Endodermal cell (in vitro differentiated cells): ENCODE results near the gene FXN. TPM values are rescaled to one million over a fixed set of nuclear protein-coding genes. Genes with fewer than 3 reads are reported as not detected.
A peak's percentile ranks its signal among the peaks of the same experiment; 100 is the strongest.

Source experiments
- DNase-seq: peaks from one replicate; pipeline ENCODE4 v3.0.0-alpha.2; 2017
- H3K27ac ChIP-seq: 2 replicates; pipeline ENCODE4 v1.5.1; 2013; ENCODE audit warnings: mild to moderate bottlenecking, low read depth, low read length, moderate library complexity
- H3K27me3 ChIP-seq: 2 replicates; pipeline ENCODE4 v1.6.1; 2013; ENCODE audit warnings: mild to moderate bottlenecking, low read length, moderate library complexity; ENCODE audit not compliant: insufficient read depth, control insufficient read depth, poor library complexity, severe bottlenecking
- H3K36me3 ChIP-seq: 2 replicates; pipeline ENCODE4 v1.7.0; 2013; ENCODE audit warnings: mild to moderate bottlenecking, low read length, moderate library complexity; ENCODE audit not compliant: control insufficient read depth, insufficient read depth
- H3K4me1 ChIP-seq: one replicate; pipeline ENCODE4 v1.7.0; 2013; ENCODE audit warnings: low read length; ENCODE audit not compliant: control insufficient read depth, insufficient read depth
- H3K4me3 ChIP-seq: 2 replicates; pipeline ENCODE4 v1.5.1; 2013; ENCODE audit warnings: mild to moderate bottlenecking, low read length, moderate library complexity
- H3K9ac ChIP-seq: 2 replicates; pipeline ENCODE4 v1.6.1; 2013; ENCODE audit warnings: mild to moderate bottlenecking, low read length, moderate library complexity; ENCODE audit not compliant: poor library complexity, severe bottlenecking; ENCODE audit errors: extremely low read depth
- H3K9me3 ChIP-seq: 2 replicates; pipeline ENCODE4 v1.6.1; 2013; ENCODE audit warnings: mild to moderate bottlenecking, low read length, moderate library complexity; ENCODE audit not compliant: control insufficient read depth
- H3K27ac Mint-ChIP-seq: 2 replicates; pipeline ENCODE4 v1.8.0; 2020; ENCODE audit warnings: mixed read lengths
- H3K27me3 Mint-ChIP-seq: 2 replicates; pipeline ENCODE4 v1.8.0; 2021; ENCODE audit warnings: mild to moderate bottlenecking, mixed read lengths; ENCODE audit not compliant: insufficient read depth
- H3K36me3 Mint-ChIP-seq: 2 replicates; pipeline ENCODE4 v1.8.0; 2020; ENCODE audit warnings: low read depth, mixed read lengths
- H3K4me1 Mint-ChIP-seq: 2 replicates; pipeline ENCODE4 v1.8.0; 2020; ENCODE audit warnings: mixed read lengths
- H3K4me3 Mint-ChIP-seq: 2 replicates; pipeline ENCODE4 v1.8.0; 2020; ENCODE audit warnings: mild to moderate bottlenecking, moderate library complexity, mixed read lengths
- H3K9me3 Mint-ChIP-seq: 2 replicates; pipeline ENCODE4 v1.8.0; 2020; ENCODE audit warnings: mild to moderate bottlenecking, mixed read lengths
- WGBS, 2 experiments: methylation state at CpG; one replicate each; pipeline versions ENCODE4 v1.1.5 to v1.1.7; 2013; ENCODE audit warnings: missing lambda C conversion rate in 2 of 2, mixed read lengths in 1 of 2; ENCODE audit not compliant: insufficient coverage in 1 of 2, insufficient read length in 1 of 2; 5-methylcytosine and 5-hydroxymethylcytosine counted together
- total RNA-seq, 2 donors: library from RNA; stranded (reverse); fragmentation: NEBNext Ultra II Directional in 1 of 2; extraction: Animal tissue kit (Norgen Biotek cat#: 25700) in 1 of 2; gene quantifications; 2 replicates in 1 of 2; 3 replicates in 1 of 2; pipeline ENCODE4 v1.2.1, GENCODE V29; 2021
- TF ChIP-seq, protein P1 (sequence below): fragments of 200-600 bp; sonication (generic); conservative IDR thresholded peaks from 2 replicates; pipeline ENCODE4 v1.5.0; 2021; ENCODE audit warnings: antibody characterized with exemption, mild to moderate bottlenecking

FXN gene
- total RNA-seq, 2 donors from 2014 or later: 33.0 to 34.1 TPM

DNA sequence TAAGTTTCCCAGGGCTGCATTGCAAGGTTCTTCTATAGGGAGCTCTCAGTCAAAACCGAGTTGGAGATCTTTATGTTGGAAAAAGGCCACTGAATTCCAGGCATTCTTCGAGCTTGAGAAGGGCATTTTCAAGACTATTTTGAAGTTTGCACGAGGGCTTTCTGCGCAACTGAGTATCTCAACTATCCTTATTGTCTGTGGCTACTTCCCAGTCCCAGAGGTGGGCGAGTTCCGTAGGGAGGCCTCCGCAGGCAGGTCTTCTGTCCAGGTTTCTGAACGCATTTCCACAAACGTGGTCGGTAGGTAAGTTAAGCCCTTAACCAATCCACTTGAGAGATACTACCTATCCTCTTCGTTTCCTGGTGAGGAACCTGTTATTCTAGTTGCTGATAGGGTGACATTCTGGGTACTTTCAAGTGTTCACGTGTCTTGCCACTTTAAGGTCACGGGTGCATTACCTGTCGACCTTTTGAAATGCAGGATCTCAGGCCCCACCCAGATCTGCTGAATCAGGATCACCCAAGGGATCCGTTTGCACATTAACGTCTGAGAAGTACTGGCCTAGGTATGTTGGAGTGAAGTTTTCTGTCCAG lies 87.1 kb downstream of the FXN start:
- DNase-seq: peak; percentile 75
- H3K36me3 ChIP-seq: no peaks in the 10 kb centered on the region
- H3K4me1 ChIP-seq: no peaks in the 10 kb centered on the region
- H3K27me3 ChIP-seq: no peaks in the 10 kb centered on the region
- TF ChIP-seq, protein P1, sequence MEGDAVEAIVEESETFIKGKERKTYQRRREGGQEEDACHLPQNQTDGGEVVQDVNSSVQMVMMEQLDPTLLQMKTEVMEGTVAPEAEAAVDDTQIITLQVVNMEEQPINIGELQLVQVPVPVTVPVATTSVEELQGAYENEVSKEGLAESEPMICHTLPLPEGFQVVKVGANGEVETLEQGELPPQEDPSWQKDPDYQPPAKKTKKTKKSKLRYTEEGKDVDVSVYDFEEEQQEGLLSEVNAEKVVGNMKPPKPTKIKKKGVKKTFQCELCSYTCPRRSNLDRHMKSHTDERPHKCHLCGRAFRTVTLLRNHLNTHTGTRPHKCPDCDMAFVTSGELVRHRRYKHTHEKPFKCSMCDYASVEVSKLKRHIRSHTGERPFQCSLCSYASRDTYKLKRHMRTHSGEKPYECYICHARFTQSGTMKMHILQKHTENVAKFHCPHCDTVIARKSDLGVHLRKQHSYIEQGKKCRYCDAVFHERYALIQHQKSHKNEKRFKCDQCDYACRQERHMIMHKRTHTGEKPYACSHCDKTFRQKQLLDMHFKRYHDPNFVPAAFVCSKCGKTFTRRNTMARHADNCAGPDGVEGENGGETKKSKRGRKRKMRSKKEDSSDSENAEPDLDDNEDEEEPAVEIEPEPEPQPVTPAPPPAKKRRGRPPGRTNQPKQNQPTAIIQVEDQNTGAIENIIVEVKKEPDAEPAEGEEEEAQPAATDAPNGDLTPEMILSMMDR: no peak
- H3K27ac ChIP-seq: no peak overlapping the region
- Mint-ChIP-seq H3K27me3 (peaks cover 6% of the 10 kb centered on the region), H3K27ac (peak overlapping the region; percentile 94), H3K4me1 (peaks cover 15% of the 10 kb centered on the region), H3K4me3 (peak overlapping the region; percentile 86), H3K9me3 (no peaks in the 10 kb centered on the region), H3K36me3 (no peaks in the 10 kb centered on the region)
- peak overlapping the region; percentile 64 for H3K9ac ChIP-seq
- WGBS, 2 experiments: 26 to 27% methylated on average over 15 to 16 of the region's 16 CpGs
- no peaks in the 10 kb centered on the region for H3K9me3 ChIP-seq
- peak overlapping the region; percentile 90 for H3K4me3 ChIP-seq

GRCh38 chr9:69130456-69131441 lies 95.2 kb downstream of the FXN start:
- no peaks in the 10 kb centered on the region for H3K36me3 ChIP-seq
- peaks cover 3% of the 10 kb centered on the region for H3K4me1 ChIP-seq
- no peak overlapping the region for H3K4me3 Mint-ChIP-seq
- TF ChIP-seq, protein P1: no peak
- H3K9ac ChIP-seq: no peak overlapping the region
- H3K27ac ChIP-seq: no peak overlapping the region
- H3K9me3 Mint-ChIP-seq: no peaks in the 10 kb centered on the region
- H3K27me3 Mint-ChIP-seq: no peaks in the 10 kb centered on the region
- WGBS, 2 experiments: 78 to 92% methylated on average over 10 to 16 of the region's 16 CpGs
- H3K27ac Mint-ChIP-seq: no peak overlapping the region
- H3K27me3 ChIP-seq: no peaks in the 10 kb centered on the region
- H3K4me1 Mint-ChIP-seq: peaks cover 11% of the 10 kb centered on the region
- H3K9me3 ChIP-seq: no peaks in the 10 kb centered on the region
- no peak overlapping the region for H3K4me3 ChIP-seq
- peak; percentile 49 for DNase-seq
- H3K36me3 Mint-ChIP-seq: no peaks in the 10 kb centered on the region

DNA sequence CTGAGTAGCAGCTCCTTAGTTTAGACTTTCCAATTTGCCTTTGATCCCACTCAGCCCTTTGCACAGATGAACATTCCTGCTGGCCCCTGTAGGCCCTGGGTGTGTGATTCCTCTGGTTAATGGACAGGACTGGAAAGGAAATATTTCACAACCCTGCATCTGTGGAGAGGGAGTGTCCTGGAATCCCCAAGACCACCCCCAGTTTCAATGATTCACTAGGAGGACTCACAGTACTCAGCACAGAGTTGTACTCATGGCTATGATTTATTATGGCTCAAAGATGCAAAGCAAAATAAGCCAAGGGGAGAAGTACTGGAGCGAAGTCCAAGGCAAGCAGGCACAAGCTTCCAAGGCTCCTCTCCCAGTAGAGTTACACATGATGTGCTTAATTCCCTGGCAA lies 96.1 kb downstream of the FXN start:
- TF ChIP-seq, protein P1: no peak
- DNase-seq: no peak
- no peaks in the 10 kb centered on the region for H3K36me3 ChIP-seq
- Mint-ChIP-seq H3K36me3 (no peaks in the 10 kb centered on the region), H3K4me1 (peaks cover 13% of the 10 kb centered on the region), H3K4me3 (no peak overlapping the region), H3K27ac (peak overlapping the region; percentile 72), H3K9me3 (no peaks in the 10 kb centered on the region), H3K27me3 (no peaks in the 10 kb centered on the region)
- H3K9me3 ChIP-seq: no peaks in the 10 kb centered on the region
- H3K4me1 ChIP-seq: peaks cover 3% of the 10 kb centered on the region
- H3K4me3 ChIP-seq: no peak overlapping the region
- H3K9ac ChIP-seq: no peak overlapping the region
- H3K27ac ChIP-seq: no peak overlapping the region
- WGBS, 2 experiments: 94 to 100% methylated on average over 1 of the region's 1 CpG
- H3K27me3 ChIP-seq: no peaks in the 10 kb centered on the region
